Stimulated activated naive CD4-positive, alpha-beta T cell treated with Interleukin-2 at 50 U/mL for 16 hours (primary cell): ENCODE measurements around the gene ZNF394.

ENCODE experiments used
- DNase-seq: peaks from one replicate; lab custom pipeline; 2025; lab: John Stamatoyannopoulos, UW

The ZNF394 gene

GRCh38 chr7:99449326-99449725, 50.8 kb downstream of the ZNF394 start:
- DNase-seq = no peak

- no peak for DNase-seq
These were observed 51.2 kb downstream of the ZNF394 start for GRCh38 chr7:99448855-99449254.

GRCh38 chr7:99447943-99448342, 52.1 kb downstream of the ZNF394 start:
- DNase-seq = no peak

GRCh38 chr7:99446096-99446495, 54.0 kb downstream of the ZNF394 start:
- no peak for DNase-seq
